GM12878 (cell line): ENCODE measurements around the gene IFNGR2. TPM values are rescaled to one million over a fixed set of nuclear protein-coding genes. Genes with fewer than 3 reads are reported as not detected.

ENCODE experiments used
- EP300 ChIP-seq, 2 experiments: fragments of 150-350 bp in 1 of 2; IDR thresholded peaks; 2 replicates each; pipeline ENCODE4 v1.6.1; 2011 to 2012; ENCODE audit warnings: low read depth in 2 of 2, low read length in 2 of 2, borderline replicate concordance in 1 of 2, improper control_type of control experiment in 1 of 2, inconsistent platforms in 1 of 2; ENCODE audit not compliant: control insufficient read depth in 1 of 2
- ESRRA ChIP-seq: IDR thresholded peaks from 2 replicates; pipeline ENCODE4 v1.6.1; 2012; ENCODE audit warnings: mild to moderate bottlenecking, low read length, improper control_type of control experiment
- JUNB ChIP-seq: IDR thresholded peaks from 2 replicates; pipeline ENCODE4 v1.6.1; 2016; ENCODE audit warnings: antibody characterized with exemption, mild to moderate bottlenecking
- NFYB ChIP-seq: IDR thresholded peaks from 2 replicates; pipeline ENCODE4 v1.6.1; 2011; ENCODE audit warnings: low read depth, mild to moderate bottlenecking, low read length, improper control_type of control experiment, moderate library complexity; ENCODE audit not compliant: insufficient read depth
- NR2F1 ChIP-seq: fragments of 450-650 bp; conservative IDR thresholded peaks from 2 replicates; pipeline ENCODE4 v1.6.1; 2017; ENCODE audit warnings: mild to moderate bottlenecking
- RAD51 ChIP-seq: fragments of 450-650 bp; IDR thresholded peaks from 2 replicates; pipeline ENCODE4 v1.6.1; 2016; ENCODE audit warnings: moderate library complexity, mild to moderate bottlenecking, inconsistent platforms
- SPI1 ChIP-seq: IDR thresholded peaks from 2 replicates; pipeline ENCODE4 v1.6.1; 2011; ENCODE audit warnings: low read depth, mild to moderate bottlenecking, low read length, moderate library complexity, borderline replicate concordance; ENCODE audit not compliant: insufficient read depth
- SREBF2 ChIP-seq: IDR thresholded peaks from 2 replicates; pipeline ENCODE4 v1.6.1; 2012; ENCODE audit warnings: mild to moderate bottlenecking, low read length
- YBX1 ChIP-seq: fragments of 450-650 bp; IDR thresholded peaks from 2 replicates; pipeline ENCODE4 v1.6.1; 2016; ENCODE audit warnings: antibody characterized with exemption
- ZNF207 ChIP-seq: fragments of 450-650 bp; IDR thresholded peaks from 2 replicates; pipeline ENCODE4 v1.6.1; 2014; ENCODE audit warnings: antibody characterized with exemption, mild to moderate bottlenecking, borderline replicate concordance
- ZNF24 ChIP-seq: fragments of 450-650 bp; IDR thresholded peaks from 2 replicates; pipeline ENCODE4 v1.6.1; 2017; ENCODE audit warnings: antibody characterized with exemption, mild to moderate bottlenecking
- ZNF384 ChIP-seq: IDR thresholded peaks from 2 replicates; pipeline ENCODE4 v1.6.1; 2012; ENCODE audit warnings: low read depth, mild to moderate bottlenecking, low read length, improper control_type of control experiment, borderline replicate concordance
- polyA plus RNA-seq, 11 experiments: library from polyadenylated mRNA; depleted of rRNA in 4 of 11; unstranded in 6 of 11; stranded (reverse) in 5 of 11; fragments of >200 nt; fragmentation: Nextera tagmentation in 4 of 11; fragmentation: Illumina TruSeq in 1 of 11; extraction: Ambion mirVana in 4 of 11; extraction: Trizol in 1 of 11; gene quantifications; 1 replicate in 1 of 11; 2 replicates in 10 of 11; pipeline versions ENCODE4 v1.2.1 to v1.2.3, GENCODE V29; 2011 to 2016; ENCODE audit warnings: inconsistent platforms in 2 of 11, missing spikeins in 2 of 11, low read depth in 1 of 11
- total RNA-seq, 4 experiments: library from RNA; depleted of rRNA in 3 of 4; stranded (reverse); fragments of >200 nt in 3 of 4; fragmentation: Illumina TruSeq in 1 of 4; extraction: Trizol in 1 of 4; gene quantifications; 2 replicates each; pipeline versions ENCODE4 v1.2.1 to v1.2.3, GENCODE V29; 2013 to 2021
- TF ChIP-seq, protein P1 (sequence below): IDR thresholded peaks from 2 replicates; pipeline ENCODE4 v1.6.1; 2012; ENCODE audit warnings: low read depth, low read length, improper control_type of control experiment
- TF ChIP-seq, protein P2 (sequence below): fragments of 450-650 bp; formaldehyde crosslinking; IDR thresholded peaks from 2 replicates; pipeline ENCODE4 v1.5.0; 2022; ENCODE audit warnings: mild to moderate bottlenecking, missing genetic modification characterization
- TF ChIP-seq, protein P3 (sequence below): fragments of 450-650 bp; conservative IDR thresholded peaks from 2 replicates; pipeline ENCODE4 v1.6.1; 2017; ENCODE audit warnings: mild to moderate bottlenecking, moderate library complexity
- TF ChIP-seq, protein P4 (sequence below): IDR thresholded peaks from 2 replicates; pipeline ENCODE4 v1.6.1; 2012; ENCODE audit warnings: improper control_type of control experiment, low read depth, low read length; ENCODE audit not compliant: insufficient replicate concordance

IFNGR2 gene
- total and polyA plus RNA-seq, 10 of the 15 experiments (the other 5 are each of a cell fraction or from before 2014, with no cell fraction given) = 23.6 to 98.8 (median 77.0) TPM

DNA sequence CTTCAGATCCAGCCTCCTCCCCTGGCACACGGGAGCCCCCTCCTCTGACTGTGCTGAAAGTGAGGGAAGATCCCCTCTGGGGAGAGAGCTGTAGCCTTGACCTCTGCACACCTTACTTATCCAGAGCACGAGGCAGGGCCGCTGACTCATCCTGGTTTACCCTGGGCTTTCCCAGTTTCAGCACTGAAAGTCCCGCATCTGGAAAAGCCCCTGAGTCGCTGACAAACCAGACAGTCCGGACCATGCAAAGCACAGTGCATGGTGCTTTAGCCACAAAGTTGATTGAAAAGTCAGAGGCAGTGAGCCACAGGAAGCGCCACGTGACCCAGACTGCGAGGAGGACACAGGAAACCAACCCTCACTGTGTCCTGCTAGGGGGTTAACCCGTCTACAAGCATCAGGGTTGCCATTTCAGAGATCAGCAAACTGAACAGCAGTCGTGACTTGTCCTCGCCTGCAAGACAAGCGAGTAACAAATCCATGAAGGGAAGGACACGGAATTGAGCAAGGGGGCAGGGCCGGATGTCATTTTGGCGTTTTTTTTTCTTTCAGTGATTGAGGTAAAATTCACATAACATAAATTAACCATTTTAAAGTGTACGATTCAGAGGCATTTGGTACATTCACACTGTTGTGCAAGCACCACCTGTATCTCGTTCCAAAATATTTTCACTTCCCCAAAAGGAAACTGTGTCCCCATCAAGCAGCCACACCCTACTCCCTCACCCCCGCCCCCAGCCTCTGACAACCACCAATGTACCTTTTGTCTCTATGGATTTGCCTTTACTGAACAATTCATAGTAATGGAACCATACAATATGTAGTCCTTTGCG, 19.9 kb upstream of the IFNGR2 start (continued):
- peak; percentile 98 for TF ChIP-seq NR2F1
- TF ChIP-seq, protein P1, sequence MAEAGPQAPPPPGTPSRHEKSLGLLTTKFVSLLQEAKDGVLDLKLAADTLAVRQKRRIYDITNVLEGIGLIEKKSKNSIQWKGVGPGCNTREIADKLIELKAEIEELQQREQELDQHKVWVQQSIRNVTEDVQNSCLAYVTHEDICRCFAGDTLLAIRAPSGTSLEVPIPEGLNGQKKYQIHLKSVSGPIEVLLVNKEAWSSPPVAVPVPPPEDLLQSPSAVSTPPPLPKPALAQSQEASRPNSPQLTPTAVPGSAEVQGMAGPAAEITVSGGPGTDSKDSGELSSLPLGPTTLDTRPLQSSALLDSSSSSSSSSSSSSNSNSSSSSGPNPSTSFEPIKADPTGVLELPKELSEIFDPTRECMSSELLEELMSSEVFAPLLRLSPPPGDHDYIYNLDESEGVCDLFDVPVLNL = no peak
- TF ChIP-seq ZNF24 = no peak
- TF ChIP-seq, protein P2, sequence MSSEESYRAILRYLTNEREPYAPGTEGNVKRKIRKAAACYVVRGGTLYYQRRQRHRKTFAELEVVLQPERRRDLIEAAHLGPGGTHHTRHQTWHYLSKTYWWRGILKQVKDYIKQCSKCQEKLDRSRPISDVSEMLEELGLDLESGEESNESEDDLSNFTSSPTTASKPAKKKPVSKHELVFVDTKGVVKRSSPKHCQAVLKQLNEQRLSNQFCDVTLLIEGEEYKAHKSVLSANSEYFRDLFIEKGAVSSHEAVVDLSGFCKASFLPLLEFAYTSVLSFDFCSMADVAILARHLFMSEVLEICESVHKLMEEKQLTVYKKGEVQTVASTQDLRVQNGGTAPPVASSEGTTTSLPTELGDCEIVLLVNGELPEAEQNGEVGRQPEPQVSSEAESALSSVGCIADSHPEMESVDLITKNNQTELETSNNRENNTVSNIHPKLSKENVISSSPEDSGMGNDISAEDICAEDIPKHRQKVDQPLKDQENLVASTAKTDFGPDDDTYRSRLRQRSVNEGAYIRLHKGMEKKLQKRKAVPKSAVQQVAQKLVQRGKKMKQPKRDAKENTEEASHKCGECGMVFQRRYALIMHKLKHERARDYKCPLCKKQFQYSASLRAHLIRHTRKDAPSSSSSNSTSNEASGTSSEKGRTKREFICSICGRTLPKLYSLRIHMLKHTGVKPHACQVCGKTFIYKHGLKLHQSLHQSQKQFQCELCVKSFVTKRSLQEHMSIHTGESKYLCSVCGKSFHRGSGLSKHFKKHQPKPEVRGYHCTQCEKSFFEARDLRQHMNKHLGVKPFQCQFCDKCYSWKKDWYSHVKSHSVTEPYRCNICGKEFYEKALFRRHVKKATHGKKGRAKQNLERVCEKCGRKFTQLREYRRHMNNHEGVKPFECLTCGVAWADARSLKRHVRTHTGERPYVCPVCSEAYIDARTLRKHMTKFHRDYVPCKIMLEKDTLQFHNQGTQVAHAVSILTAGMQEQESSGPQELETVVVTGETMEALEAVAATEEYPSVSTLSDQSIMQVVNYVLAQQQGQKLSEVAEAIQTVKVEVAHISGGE = peak; percentile 3; the same call in 1 of the 2 replicates
- TF ChIP-seq YBX1 = no peak
- TF ChIP-seq SPI1 = peak; percentile 94
- peak; percentile 97 for TF ChIP-seq RAD51
- TF ChIP-seq, protein P3, sequence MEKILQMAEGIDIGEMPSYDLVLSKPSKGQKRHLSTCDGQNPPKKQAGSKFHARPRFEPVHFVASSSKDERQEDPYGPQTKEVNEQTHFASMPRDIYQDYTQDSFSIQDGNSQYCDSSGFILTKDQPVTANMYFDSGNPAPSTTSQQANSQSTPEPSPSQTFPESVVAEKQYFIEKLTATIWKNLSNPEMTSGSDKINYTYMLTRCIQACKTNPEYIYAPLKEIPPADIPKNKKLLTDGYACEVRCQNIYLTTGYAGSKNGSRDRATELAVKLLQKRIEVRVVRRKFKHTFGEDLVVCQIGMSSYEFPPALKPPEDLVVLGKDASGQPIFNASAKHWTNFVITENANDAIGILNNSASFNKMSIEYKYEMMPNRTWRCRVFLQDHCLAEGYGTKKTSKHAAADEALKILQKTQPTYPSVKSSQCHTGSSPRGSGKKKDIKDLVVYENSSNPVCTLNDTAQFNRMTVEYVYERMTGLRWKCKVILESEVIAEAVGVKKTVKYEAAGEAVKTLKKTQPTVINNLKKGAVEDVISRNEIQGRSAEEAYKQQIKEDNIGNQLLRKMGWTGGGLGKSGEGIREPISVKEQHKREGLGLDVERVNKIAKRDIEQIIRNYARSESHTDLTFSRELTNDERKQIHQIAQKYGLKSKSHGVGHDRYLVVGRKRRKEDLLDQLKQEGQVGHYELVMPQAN = 0 out of 2 replicates have a peak, but pooled peaks have one; percentile 32
- TF ChIP-seq, protein P4, sequence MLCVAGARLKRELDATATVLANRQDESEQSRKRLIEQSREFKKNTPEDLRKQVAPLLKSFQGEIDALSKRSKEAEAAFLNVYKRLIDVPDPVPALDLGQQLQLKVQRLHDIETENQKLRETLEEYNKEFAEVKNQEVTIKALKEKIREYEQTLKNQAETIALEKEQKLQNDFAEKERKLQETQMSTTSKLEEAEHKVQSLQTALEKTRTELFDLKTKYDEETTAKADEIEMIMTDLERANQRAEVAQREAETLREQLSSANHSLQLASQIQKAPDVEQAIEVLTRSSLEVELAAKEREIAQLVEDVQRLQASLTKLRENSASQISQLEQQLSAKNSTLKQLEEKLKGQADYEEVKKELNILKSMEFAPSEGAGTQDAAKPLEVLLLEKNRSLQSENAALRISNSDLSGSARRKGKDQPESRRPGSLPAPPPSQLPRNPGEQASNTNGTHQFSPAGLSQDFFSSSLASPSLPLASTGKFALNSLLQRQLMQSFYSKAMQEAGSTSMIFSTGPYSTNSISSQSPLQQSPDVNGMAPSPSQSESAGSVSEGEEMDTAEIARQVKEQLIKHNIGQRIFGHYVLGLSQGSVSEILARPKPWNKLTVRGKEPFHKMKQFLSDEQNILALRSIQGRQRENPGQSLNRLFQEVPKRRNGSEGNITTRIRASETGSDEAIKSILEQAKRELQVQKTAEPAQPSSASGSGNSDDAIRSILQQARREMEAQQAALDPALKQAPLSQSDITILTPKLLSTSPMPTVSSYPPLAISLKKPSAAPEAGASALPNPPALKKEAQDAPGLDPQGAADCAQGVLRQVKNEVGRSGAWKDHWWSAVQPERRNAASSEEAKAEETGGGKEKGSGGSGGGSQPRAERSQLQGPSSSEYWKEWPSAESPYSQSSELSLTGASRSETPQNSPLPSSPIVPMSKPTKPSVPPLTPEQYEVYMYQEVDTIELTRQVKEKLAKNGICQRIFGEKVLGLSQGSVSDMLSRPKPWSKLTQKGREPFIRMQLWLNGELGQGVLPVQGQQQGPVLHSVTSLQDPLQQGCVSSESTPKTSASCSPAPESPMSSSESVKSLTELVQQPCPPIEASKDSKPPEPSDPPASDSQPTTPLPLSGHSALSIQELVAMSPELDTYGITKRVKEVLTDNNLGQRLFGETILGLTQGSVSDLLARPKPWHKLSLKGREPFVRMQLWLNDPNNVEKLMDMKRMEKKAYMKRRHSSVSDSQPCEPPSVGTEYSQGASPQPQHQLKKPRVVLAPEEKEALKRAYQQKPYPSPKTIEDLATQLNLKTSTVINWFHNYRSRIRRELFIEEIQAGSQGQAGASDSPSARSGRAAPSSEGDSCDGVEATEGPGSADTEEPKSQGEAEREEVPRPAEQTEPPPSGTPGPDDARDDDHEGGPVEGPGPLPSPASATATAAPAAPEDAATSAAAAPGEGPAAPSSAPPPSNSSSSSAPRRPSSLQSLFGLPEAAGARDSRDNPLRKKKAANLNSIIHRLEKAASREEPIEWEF = no peak
- TF ChIP-seq ESRRA = 0 out of 2 replicates have a peak, but pooled peaks have one; percentile 69
- TF ChIP-seq NFYB = 0 out of 2 replicates have a peak, but pooled peaks have one; percentile 20
- TF ChIP-seq JUNB = peak; percentile 84
- TF ChIP-seq ZNF207 = peak; percentile 7; the same call in 1 of the 2 replicates
- peak; percentile 88 to 91 for TF ChIP-seq EP300 (IDR thresholded peaks at IDR 0.05; ENCODE audit: borderline replicate concordance in 1 of 2, control insufficient read depth in 1 of 2, low read depth in 2 of 2, low read length in 2 of 2)
- TF ChIP-seq ZNF384 = peak; percentile 30; the same call in 1 of the 2 replicates
- TF ChIP-seq SREBF2 = no peak
